ENCODE data around the gene FOLH1.
"Not testable (repeated sequence)": the region's sequence is repeated elsewhere in the genome, so short reads cannot be mapped to it uniquely, and the experiment has no call there.

The FOLH1 gene

DNA sequence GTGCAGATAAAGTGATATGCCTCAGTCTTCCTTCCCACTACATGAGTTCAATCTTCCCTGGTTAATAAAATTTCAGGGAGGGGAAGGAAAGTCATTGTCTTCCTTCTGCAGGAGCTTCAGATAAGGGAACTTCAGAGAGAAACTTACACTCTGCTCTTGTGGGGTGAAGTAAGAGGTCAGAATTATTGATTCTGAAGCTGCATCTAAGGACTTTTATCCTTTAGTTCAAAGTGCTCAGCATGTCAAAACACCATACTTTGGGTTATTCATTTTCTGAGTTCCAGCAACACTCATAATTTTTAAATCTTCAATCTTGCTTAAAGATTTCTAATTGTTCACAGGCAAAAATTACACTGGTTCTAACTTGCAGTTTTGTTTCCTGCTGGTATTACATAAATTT, 33.0 kb downstream of the FOLH1 start:
- DNase-seq = not testable (repeated sequence)

DNA sequence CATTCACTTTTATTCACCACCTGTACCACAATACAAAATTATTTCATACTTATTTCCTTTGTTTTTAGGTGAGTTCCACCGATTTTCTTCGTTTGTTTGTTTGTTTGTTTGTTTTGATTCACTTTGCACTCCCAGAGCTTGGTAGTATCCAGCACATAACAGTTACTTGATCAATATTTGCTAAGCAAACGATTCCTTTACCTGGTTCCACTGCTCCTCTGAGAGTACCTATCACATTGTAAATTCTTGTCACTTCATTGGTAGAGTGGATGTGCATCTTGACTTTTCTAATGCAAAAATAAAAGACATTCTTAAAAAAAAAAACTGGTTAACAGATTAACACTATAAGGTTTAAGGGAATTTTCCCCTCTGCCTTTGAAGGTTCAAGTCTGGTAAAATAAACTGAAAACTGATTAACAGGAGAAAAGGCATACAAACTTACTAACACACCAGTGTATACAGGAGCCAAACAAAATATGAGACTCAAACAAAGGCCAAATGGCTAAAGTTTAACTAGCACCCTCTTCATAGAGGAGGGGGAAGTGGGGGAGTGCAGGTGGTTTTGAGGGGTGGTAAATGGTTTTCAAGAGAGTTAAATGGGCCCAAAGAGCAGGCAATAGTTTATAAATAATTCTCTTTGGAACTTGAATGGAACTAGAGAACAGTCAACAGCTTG, 33.6 kb downstream of the FOLH1 start:
- not testable (repeated sequence) for DNase-seq

DNA sequence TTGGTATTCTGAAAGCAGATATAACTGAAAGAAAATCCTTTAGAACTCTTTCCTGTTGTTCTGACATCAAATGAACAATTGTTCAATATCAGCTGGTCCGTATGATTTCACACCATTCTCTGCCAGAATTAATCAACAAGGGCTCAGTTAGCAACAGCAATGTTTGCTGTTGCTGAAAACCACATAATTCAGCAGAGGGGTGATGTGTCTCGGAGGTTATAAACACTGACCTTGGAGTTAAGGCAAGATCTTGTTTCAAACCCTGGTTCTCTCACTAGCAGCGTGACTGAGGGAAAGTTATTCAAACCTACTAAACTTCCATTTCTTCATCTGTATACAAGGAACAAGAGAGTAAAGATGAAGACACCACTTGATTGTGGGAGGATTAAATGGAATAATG, 36.8 kb downstream of the FOLH1 start:
- not testable (repeated sequence) for DNase-seq

DNA sequence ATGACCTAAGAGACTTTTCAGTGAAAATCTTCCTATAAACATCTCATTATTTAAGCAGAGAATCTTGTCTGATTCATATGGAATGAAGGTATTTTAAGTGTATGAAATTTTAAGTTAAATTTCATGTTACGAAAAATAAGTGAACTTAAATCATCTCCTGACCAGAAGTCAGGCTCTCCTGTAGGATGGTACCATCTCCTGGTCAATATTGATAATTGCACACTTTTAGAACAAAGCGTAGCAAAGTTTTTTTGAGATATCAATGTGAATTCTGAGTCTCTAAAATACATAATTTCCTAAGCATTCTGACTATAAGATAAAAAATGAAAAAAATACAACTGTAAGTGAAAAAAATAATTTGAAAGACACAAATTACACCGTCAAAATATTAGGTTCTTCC, 38.8 kb downstream of the FOLH1 start:
- DNase-seq = not testable (repeated sequence)

DNA sequence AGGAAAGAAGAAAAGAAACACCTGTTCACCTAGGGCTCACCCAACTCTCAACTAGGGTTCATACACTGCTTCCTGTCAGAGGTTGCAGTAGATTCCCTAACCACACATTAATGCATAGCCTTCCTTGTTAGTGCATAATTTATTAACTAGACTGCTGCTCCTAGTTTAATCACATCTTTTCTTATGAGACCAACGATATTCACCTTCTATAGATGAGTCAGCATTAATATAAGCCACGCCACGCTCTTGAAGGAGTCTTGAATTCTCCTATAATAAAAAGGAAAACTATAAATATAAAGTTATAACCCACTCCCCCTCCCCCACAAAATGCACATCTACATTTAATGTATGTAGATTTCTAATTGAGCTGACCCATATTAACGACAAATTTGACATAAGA, 39.4 kb downstream of the FOLH1 start:
- not testable (repeated sequence) for DNase-seq

DNA sequence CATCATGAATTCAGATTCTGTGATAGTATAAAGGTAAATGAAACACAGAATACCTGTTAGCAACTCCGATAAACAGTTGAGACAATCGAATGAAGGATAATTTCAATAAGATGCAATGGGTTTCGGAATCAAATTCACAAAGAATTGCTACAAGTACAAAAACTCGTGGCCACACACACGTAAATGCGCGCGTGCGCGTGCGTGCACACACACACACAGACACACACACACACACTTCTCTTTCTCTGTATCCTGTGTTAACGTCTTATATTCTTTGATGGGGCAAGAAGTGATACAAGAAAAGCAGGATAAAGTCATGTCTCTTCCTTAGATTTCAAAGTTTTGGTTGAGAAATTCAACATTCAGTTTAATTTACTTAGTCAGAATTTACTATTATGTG, 57.2 kb downstream of the FOLH1 start:
- no peak for DNase-seq

DNA sequence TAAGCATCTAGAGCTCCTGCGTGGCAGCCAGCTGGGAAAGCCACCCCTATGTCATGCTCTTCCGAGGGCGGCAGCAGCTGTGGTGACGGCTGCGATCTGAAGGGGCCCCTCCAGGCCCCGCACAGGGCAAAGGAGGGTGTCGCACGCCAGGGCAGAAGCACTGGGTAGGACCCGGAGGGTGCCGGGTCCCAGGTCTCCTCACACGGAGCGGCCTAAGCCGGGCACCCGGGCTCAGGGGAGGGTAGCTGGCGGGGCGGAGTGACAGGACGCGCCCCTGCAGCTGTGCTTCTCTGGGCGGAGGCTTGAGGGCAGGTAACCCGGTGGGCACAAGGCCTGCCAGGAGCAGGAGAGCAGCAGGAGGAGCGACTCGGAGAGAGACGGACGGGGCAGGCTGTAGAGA, 106.0 kb downstream of the FOLH1 start:
- DNase-seq = not testable (repeated sequence)
